Mononuclear cell (primary cell): Measurements from ENCODE around the gene PLXNB3. TPM values are rescaled to one million over a fixed set of nuclear protein-coding genes. Genes with fewer than 3 reads are reported as not detected.

Experiments
- H3K27me3 ChIP-seq: 2 replicates; pipeline ENCODE4 v1.6.0; 2011; ENCODE audit warnings: low read length, control low read depth; ENCODE audit not compliant: insufficient read depth
- H3K4me1 ChIP-seq: 2 replicates; pipeline ENCODE4 v1.5.1; 2011; ENCODE audit warnings: mild to moderate bottlenecking, low read length, control low read depth; ENCODE audit not compliant: insufficient read depth
- H3K4me3 ChIP-seq: 2 replicates; pipeline ENCODE4 v1.5.1; 2011; ENCODE audit warnings: mild to moderate bottlenecking, low read length, moderate library complexity
- H3K9me3 ChIP-seq: 2 replicates; pipeline ENCODE4 v1.5.1; 2011; ENCODE audit warnings: low read depth, mild to moderate bottlenecking, control low read depth, low read length
- total RNA-seq: library from RNA; depleted of rRNA; stranded (reverse); fragments of >200 nt; gene quantifications from one replicate; pipeline ENCODE4 v1.2.3, GENCODE V29; 2012

PLXNB3 gene
- total RNA-seq, 1 donor = 0.21 TPM

GRCh38 chrX:153782871-153783270 lies 18.8 kb downstream of the PLXNB3 start:
- no peaks in the 10 kb centered on the region for H3K4me1 ChIP-seq
- no peak overlapping the region for H3K4me3 ChIP-seq
- H3K27me3 ChIP-seq = no peaks in the 10 kb centered on the region
- no peaks in the 10 kb centered on the region for H3K9me3 ChIP-seq

GRCh38 chrX:153783378-153784013 lies 19.4 kb downstream of the PLXNB3 start:
- Histone ChIP-seq H3K4me3 (no peak overlapping the region), H3K27me3 (no peaks in the 10 kb centered on the region), H3K4me1 (no peaks in the 10 kb centered on the region), H3K9me3 (no peaks in the 10 kb centered on the region)

GRCh38 chrX:153784325-153784967 lies 20.4 kb downstream of the PLXNB3 start:
- Histone ChIP-seq H3K9me3 (no peaks in the 10 kb centered on the region), H3K4me1 (no peaks in the 10 kb centered on the region), H3K4me3 (no peak overlapping the region), H3K27me3 (no peaks in the 10 kb centered on the region)

GRCh38 chrX:153786669-153787068 lies 22.6 kb downstream of the PLXNB3 start:
- no peaks in the 10 kb centered on the region for H3K9me3 ChIP-seq
- no peaks in the 10 kb centered on the region for H3K27me3 ChIP-seq
- no peaks in the 10 kb centered on the region for H3K4me1 ChIP-seq
- H3K4me3 ChIP-seq = no peak overlapping the region

- no peak overlapping the region for H3K4me3 ChIP-seq
- peaks cover 15% of the 10 kb centered on the region for H3K4me1 ChIP-seq
- H3K27me3 ChIP-seq = no peaks in the 10 kb centered on the region
- H3K9me3 ChIP-seq = no peaks in the 10 kb centered on the region
These were observed 25.6 kb downstream of the PLXNB3 start for GRCh38 chrX:153789654-153790053.

- Histone ChIP-seq H3K27me3 (no peaks in the 10 kb centered on the region), H3K4me1 (peaks cover 27% of the 10 kb centered on the region), H3K9me3 (no peaks in the 10 kb centered on the region), H3K4me3 (no peak overlapping the region)
These were observed 27.2 kb downstream of the PLXNB3 start for GRCh38 chrX:153791104-153791852.

- Histone ChIP-seq H3K4me3 (no peak overlapping the region), H3K9me3 (no peaks in the 10 kb centered on the region), H3K4me1 (peaks cover 29% of the 10 kb centered on the region), H3K27me3 (no peaks in the 10 kb centered on the region)
These were observed 28.3 kb downstream of the PLXNB3 start for GRCh38 chrX:153792368-153792767.

- Histone ChIP-seq H3K4me3 (peak overlapping the region; percentile 64), H3K4me1 (peaks cover 29% of the 10 kb centered on the region), H3K27me3 (no peaks in the 10 kb centered on the region), H3K9me3 (no peaks in the 10 kb centered on the region)
These were observed 29.2 kb downstream of the PLXNB3 start for GRCh38 chrX:153793291-153793690.

GRCh38 chrX:153794018-153794896 lies 30.2 kb downstream of the PLXNB3 start, which contains the start of the genes IDH3G and SSR4:
TSS of gene IDH3G (minus strand) at chrX:153794375. CDS start at chrX:153794326, 49 bp downstream.
TSS of gene SSR4 (plus strand) at chrX:153794668. CDS start at chrX:153794688, 20 bp downstream.
- peak within 1 kb of the TSS; percentile 64 for H3K4me3 ChIP-seq
- H3K9me3 ChIP-seq = no peaks in the 10 kb centered on the region
- H3K4me1 ChIP-seq = peaks cover 29% of the 10 kb centered on the region
- H3K27me3 ChIP-seq = no peaks in the 10 kb centered on the region

GRCh38 chrX:153794897-153795816 lies 31.1 kb downstream of the PLXNB3 start:
- Histone ChIP-seq H3K4me1 (peaks cover 29% of the 10 kb centered on the region), H3K4me3 (peak overlapping the region; percentile 64), H3K27me3 (no peaks in the 10 kb centered on the region), H3K9me3 (no peaks in the 10 kb centered on the region)

- H3K27me3 ChIP-seq = no peaks in the 10 kb centered on the region
- no peaks in the 10 kb centered on the region for H3K9me3 ChIP-seq
- no peak overlapping the region for H3K4me3 ChIP-seq
- H3K4me1 ChIP-seq = peaks cover 25% of the 10 kb centered on the region
These were observed 33.5 kb downstream of the PLXNB3 start for GRCh38 chrX:153797415-153798015.

GRCh38 chrX:153799326-153799725 lies 35.3 kb downstream of the PLXNB3 start:
- H3K9me3 ChIP-seq = no peaks in the 10 kb centered on the region
- H3K27me3 ChIP-seq = no peaks in the 10 kb centered on the region
- H3K4me3 ChIP-seq = no peak overlapping the region
- peaks cover 14% of the 10 kb centered on the region for H3K4me1 ChIP-seq

GRCh38 chrX:153800177-153800722 lies 36.2 kb downstream of the PLXNB3 start:
- Histone ChIP-seq H3K27me3 (no peaks in the 10 kb centered on the region), H3K4me1 (peaks cover 13% of the 10 kb centered on the region), H3K4me3 (no peak overlapping the region), H3K9me3 (no peaks in the 10 kb centered on the region)
